Measurements from ENCODE around the gene VWA2.

VWA2 gene

DNA sequence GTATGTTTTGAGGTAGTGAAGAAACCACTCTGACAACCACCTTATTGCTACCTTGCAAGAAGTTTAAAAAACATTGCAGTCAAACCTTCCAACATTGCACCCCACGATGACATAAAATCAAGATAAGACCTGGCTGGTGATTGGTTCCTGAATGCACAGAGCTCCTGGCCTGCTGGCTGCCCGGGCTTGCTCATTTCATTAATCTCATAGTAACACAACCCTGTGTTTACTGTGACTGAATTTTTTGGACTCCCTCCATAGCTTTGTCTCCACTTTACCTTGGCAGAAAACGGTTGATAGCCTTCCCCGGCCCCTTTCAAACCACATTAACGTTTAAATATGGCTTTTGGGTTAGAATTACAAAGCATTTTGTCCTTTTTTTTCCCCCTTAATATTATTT is 27.5 kb downstream of the VWA2 start:
- H3K4me1 ChIP-seq, result peaks cover 0 to 3% (median 0%) of the 10 kb centered on the region in 10 experiments; a peak in 3 of 20 replicates
- H3K27ac ChIP-seq, result no peak overlapping the region
- no peaks in the 10 kb centered on the region for H3K9me3 ChIP-seq (replicated peaks in 1 of 11)
- H3K36me3 ChIP-seq, result no peaks in the 10 kb centered on the region
- no peaks in the 10 kb centered on the region for H4K20me1 ChIP-seq
- no peak overlapping the region for H3K4me2 ChIP-seq
- H3K4me3 ChIP-seq, result no peak overlapping the region
- no peak overlapping the region for H3K9ac ChIP-seq
- no peak for TF ChIP-seq Cebpa-rat (IDR thresholded peaks at IDR 0.05)
- H3K27me3 ChIP-seq, result no peaks in the 10 kb centered on the region

DNA sequence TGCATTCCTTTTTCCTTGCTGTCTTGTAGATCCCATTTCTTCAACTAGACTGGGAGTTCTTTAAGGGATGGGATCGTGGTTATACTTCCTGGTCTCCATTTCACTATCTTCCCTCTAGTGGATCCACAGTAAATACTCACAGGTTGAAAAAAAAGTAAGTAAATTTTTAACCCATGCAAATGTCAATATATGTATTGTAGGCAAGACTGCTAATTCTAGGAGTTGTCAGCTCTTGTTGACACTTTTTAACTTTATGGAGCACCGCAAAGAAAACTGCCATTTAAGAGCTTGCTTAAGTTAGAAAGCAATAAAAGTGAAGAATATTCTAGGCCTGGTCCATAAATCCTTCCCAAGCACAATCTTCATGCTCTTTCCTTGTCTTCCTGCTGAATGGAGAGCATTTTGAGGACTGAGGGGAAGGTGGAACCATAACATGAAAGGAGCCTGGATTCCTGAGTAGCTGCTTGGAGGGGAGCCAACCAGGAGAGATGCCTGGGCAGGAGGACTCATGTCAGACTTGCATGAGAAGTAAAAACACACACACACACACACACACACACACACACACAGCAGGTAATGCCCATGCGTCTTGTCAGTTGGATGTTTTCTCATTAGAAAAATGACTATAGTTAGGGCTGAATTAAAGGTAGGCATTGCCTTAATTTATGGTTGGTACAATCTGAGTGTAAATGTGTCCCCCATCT is 32.2 kb downstream of the VWA2 start:
- TF ChIP-seq Cebpa-rat (IDR thresholded peaks at IDR 0.05), result no peak

DNA sequence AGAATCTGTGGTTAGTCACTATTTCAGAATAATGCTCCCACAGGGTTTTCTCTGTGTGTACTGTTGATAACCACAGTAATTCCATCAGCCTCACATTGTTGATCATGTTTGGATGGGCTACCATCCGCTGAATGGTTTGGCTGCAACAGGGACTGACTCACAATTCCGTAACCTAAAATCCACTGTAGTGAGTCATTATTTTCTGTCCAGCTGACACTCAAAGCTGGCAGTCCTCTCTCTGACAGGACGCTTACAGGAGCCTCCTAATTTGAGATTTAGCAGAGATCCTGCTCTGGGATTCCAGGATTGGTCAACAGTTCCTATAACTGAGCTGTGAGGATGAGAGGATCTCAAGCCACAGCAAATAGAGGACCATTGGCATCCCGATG is 32.7 kb downstream of the VWA2 start:
- peak overlapping the region in 1 of 11 experiments; percentile 12; a peak in 1 of 22 replicates for H3K4me2 ChIP-seq
- no peaks in the 10 kb centered on the region for H3K36me3 ChIP-seq
- no peaks in the 10 kb centered on the region for H3K27me3 ChIP-seq
- no peak for TF ChIP-seq Cebpa-rat (IDR thresholded peaks at IDR 0.05)
- no peak overlapping the region for H3K27ac ChIP-seq
- no peaks in the 10 kb centered on the region for H4K20me1 ChIP-seq
- no peak overlapping the region for H3K4me3 ChIP-seq
- no peak overlapping the region for H3K9ac ChIP-seq
- H3K4me1 ChIP-seq, result peaks cover 0 to 15% (median 0%) of the 10 kb centered on the region in 10 experiments; a peak in 3 of 20 replicates
- H3K9me3 ChIP-seq (replicated peaks in 1 of 11), result no peaks in the 10 kb centered on the region

More for the DNA sequence above, 32.2 kb downstream of the VWA2 start:
- H3K36me3 ChIP-seq, result no peaks in the 10 kb centered on the region
- H3K27ac ChIP-seq, result no peak overlapping the region
- H3K4me1 ChIP-seq, result peaks cover 0 to 15% (median 0%) of the 10 kb centered on the region in 10 experiments; a peak in 3 of 20 replicates
- no peaks in the 10 kb centered on the region for H3K9me3 ChIP-seq (replicated peaks in 1 of 11)
- no peak overlapping the region for H3K4me3 ChIP-seq
- peak overlapping the region in 1 of 11 experiments; percentile 12; a peak in 1 of 22 replicates for H3K4me2 ChIP-seq
- no peaks in the 10 kb centered on the region for H3K27me3 ChIP-seq
- H4K20me1 ChIP-seq, result no peaks in the 10 kb centered on the region
- no peak overlapping the region for H3K9ac ChIP-seq

DNA sequence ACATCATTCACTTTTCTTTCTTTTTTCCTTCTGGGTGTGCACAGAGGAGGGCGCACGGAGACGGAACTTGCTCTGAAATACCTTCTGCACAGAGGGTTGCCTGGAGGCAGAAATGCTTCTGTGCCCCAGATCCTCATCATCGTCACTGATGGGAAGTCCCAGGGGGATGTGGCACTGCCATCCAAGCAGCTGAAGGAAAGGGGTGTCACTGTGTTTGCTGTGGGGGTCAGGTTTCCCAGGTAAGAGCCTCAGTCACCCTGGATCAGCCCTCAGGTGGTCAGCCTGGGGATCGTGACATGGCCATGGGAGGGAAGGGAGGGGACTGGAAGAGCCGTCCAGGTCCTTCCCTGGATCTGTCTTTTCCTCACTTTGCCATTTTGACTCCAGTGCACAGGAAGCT is 33.6 kb downstream of the VWA2 start:
- 0 out of 22 replicates have a peak overlapping the region, but pooled peaks of 1 of the 11 experiments have one; percentile 9 for H3K4me2 ChIP-seq
- H3K4me3 ChIP-seq, result no peak overlapping the region
- H3K9me3 ChIP-seq (replicated peaks in 1 of 11), result no peaks in the 10 kb centered on the region
- H3K27me3 ChIP-seq, result no peaks in the 10 kb centered on the region
- no peak overlapping the region for H3K9ac ChIP-seq
- H3K4me1 ChIP-seq, result peaks cover 0 to 15% (median 0%) of the 10 kb centered on the region in 10 experiments; a peak in 3 of 20 replicates
- no peak for TF ChIP-seq Cebpa-rat (IDR thresholded peaks at IDR 0.05)
- no peaks in the 10 kb centered on the region for H3K36me3 ChIP-seq
- no peaks in the 10 kb centered on the region for H4K20me1 ChIP-seq
- no peak overlapping the region for H3K27ac ChIP-seq

DNA sequence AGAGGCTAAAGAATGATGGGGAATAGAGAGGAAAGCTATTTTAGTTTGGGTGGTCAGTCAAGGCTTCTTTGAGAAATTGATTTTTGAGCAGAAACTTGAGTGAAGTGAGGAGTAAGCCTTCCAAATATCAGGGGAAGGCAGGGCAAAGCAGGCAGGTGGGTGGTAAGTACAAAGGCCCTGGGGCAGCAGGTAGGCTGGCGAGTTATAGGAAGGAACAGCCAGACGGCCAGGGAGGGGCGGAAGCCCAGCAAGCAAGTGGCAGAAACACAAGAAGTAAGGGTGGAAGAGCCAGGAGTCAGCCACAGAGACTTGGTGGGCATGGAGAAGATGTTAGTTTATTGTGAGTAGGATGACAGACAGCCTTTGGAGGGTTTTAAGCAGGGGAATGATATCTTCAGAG is 34.9 kb downstream of the VWA2 start:
- Histone ChIP-seq H3K36me3 (no peaks in the 10 kb centered on the region), H3K4me3 (no peak overlapping the region), H3K27me3 (no peaks in the 10 kb centered on the region), H3K9me3 (replicated peaks in 1 of 11) (no peaks in the 10 kb centered on the region), H3K4me2 (no peak overlapping the region), H3K27ac (no peak overlapping the region), H3K4me1 (peaks cover 0 to 15% (median 0%) of the 10 kb centered on the region in 10 experiments; a peak in 3 of 20 replicates), H3K9ac (no peak overlapping the region), H4K20me1 (no peaks in the 10 kb centered on the region)
- no peak for TF ChIP-seq Cebpa-rat (IDR thresholded peaks at IDR 0.05)

DNA sequence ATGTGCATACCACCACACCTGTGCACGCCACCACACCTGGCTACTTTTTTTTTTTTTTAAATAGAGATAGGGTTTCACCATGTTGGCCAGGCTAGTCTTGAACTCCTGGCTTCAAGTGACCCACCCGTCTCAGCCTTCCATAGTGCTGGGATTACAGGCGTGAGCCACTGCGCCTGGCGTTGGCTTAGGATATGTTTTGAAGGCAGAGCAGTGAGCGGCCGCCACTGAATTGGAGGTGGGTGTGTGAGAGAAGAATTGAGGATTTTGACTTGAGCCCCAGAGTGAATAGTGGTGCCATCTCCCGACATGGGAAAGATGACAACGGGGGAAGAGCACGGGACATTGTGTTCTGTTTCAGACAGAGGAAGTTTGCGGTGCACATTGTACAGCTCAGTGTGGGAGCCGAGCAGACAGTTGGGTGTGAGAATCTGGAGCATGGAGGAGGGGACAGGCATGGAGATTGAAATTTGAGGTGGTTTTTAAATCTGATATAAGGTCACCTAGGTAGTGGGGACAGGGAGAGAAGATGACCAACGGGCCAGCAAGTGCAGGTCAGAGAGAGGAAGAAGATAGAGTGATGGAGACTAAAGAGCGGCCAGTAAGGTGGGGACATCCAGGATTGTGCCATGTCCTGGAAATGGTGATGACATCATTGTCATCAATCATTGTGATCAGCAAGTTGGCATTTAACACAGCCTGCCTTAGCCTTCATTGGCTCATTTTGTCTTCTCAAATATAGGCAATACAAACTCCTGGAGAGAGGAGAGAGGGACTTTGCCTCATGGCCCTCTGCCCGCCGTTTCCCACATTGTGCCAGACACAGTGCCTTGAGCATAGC is 35.8 kb downstream of the VWA2 start:
- Histone ChIP-seq H3K4me2 (no peak overlapping the region), H4K20me1 (no peaks in the 10 kb centered on the region), H3K27ac (no peak overlapping the region), H3K9ac (no peak overlapping the region), H3K4me1 (peaks cover 0 to 15% (median 0%) of the 10 kb centered on the region in 10 experiments; a peak in 3 of 20 replicates), H3K27me3 (no peaks in the 10 kb centered on the region), H3K9me3 (replicated peaks in 1 of 11) (no peaks in the 10 kb centered on the region), H3K4me3 (no peak overlapping the region), H3K36me3 (no peaks in the 10 kb centered on the region)
- TF ChIP-seq Cebpa-rat (IDR thresholded peaks at IDR 0.05), result no peak

DNA sequence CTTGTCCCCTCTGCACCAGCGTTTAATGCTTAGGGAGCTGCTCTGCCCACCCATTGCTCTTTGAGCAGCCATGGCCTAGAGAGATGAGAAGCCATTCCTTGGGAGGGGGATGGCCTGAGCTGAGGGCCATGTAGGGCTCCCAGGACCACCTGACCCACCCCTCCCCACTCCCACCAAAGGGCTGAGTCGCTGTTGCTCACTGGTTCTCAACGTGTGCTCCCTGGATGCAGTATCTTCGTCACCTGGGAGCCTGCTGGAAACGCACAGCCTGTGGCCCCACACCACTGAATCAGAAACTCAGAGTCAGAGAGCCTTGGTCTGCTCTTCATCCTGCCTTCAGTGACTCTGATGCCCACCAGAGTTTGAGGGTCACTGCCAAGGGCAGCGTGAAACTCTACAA is 37.0 kb downstream of the VWA2 start:
- Histone ChIP-seq H3K4me1 (peaks cover 0 to 15% (median 0%) of the 10 kb centered on the region in 10 experiments; a peak in 3 of 20 replicates), H3K36me3 (no peaks in the 10 kb centered on the region), H3K4me3 (no peak overlapping the region), H3K9ac (no peak overlapping the region), H3K4me2 (no peak overlapping the region), H3K27me3 (no peaks in the 10 kb centered on the region), H3K27ac (no peak overlapping the region), H4K20me1 (no peaks in the 10 kb centered on the region), H3K9me3 (replicated peaks in 1 of 11) (no peaks in the 10 kb centered on the region)
- TF ChIP-seq Cebpa-rat (IDR thresholded peaks at IDR 0.05), result no peak

DNA sequence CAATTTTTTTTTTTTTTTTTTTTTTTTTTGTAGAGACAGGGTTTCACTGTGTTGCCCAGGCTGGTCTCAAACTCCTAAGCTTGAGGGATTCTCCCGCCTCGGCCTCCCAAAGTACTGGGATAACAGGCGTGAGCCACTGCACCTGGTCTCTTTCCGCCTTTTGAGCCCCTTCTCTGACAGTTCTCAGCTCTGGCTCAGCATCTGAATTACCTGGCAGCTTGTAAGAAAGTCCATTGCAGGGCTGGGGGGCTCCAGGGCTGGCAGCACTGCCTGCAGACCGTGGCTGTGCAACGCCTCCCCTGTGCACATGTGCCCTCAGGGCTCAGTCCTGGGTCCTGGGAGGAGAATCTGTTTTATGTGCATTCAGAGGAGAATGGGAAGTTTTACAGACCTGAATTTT is 37.6 kb downstream of the VWA2 start:
- Histone ChIP-seq H3K36me3 (no peaks in the 10 kb centered on the region), H3K4me2 (no peak overlapping the region), H3K9ac (no peak overlapping the region), H4K20me1 (no peaks in the 10 kb centered on the region), H3K9me3 (replicated peaks in 1 of 11) (no peaks in the 10 kb centered on the region), H3K27me3 (no peaks in the 10 kb centered on the region), H3K4me1 (peaks cover 0 to 11% (median 0%) of the 10 kb centered on the region in 10 experiments; a peak in 3 of 20 replicates), H3K27ac (no peak overlapping the region), H3K4me3 (no peak overlapping the region)
- TF ChIP-seq Cebpa-rat (IDR thresholded peaks at IDR 0.05), result no peak

DNA sequence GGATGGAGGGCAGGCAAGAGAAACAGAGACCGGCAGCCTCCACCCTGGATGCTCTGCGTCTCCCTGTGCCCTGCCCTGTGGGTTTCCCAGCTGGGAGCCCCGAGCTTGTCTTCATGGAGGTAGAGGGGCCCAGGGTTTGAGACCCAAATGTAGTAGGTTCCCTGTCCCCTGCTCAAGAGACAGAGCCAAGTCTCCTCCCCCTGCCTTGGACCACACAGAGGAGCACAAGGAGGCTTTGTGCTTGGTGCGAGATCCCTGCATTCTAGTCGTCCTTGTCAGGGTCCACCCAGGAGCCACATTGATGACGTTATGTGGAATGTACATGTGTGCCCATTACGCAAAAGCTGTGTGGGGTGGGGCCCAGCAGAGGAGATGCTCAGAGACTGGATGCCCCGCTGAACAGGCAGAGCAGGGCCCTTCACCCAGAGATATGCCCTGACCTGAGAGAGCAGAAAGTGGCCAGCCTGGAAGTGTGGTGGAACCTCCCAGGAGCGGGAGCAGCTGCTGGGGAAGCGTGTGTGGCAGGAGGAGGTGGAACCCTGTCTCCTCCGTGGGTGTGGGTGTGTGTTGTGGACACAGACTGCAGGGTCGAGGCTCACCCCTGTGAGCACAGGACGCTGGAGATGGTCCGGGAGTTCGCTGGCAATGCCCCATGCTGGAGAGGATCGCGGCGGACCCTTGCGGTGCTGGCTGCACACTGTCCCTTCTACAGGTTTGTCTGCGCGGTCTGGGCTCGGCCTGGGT is 39.3 kb downstream of the VWA2 start:
- Histone ChIP-seq H3K4me2 (no peak overlapping the region), H3K9me3 (replicated peaks in 1 of 11) (no peaks in the 10 kb centered on the region), H4K20me1 (no peaks in the 10 kb centered on the region), H3K36me3 (no peaks in the 10 kb centered on the region), H3K4me3 (no peak overlapping the region), H3K9ac (no peak overlapping the region), H3K4me1 (no peaks in the 10 kb centered on the region), H3K27ac (no peak overlapping the region), H3K27me3 (no peaks in the 10 kb centered on the region)
- TF ChIP-seq Cebpa-rat (IDR thresholded peaks at IDR 0.05), result no peak

Data from BLaER1 treated with 17β-estradiol and CSF1 and Interleukin-3, amounts not matched to agents 10 nM and 100 nM (cell line).